GM18499 (cell line): ENCODE data around the gene CRABP2.

Experiments used
- ATAC-seq: cut with Tn5 transposase; IDR thresholded peaks from one replicate; pipeline ENCODE4 v1.9.1; 2021; ENCODE audit warnings: moderate number of reproducible peaks; ENCODE audit not compliant: insufficient read depth, unreplicated experiment

CRABP2 gene

GRCh38 chr1:156659988-156660751, 45.2 kb downstream of the CRABP2 start:
- no peak for ATAC-seq

GRCh38 chr1:156659661-156659987, 45.8 kb downstream of the CRABP2 start:
- ATAC-seq, result no peak

- ATAC-seq, result no peak
Observed at GRCh38 chr1:156658945-156659574, 46.3 kb downstream of the CRABP2 start.

GRCh38 chr1:156658496-156658895, 46.9 kb downstream of the CRABP2 start:
- no peak for ATAC-seq

- no peak for ATAC-seq
Observed at GRCh38 chr1:156657741-156658319, 47.6 kb downstream of the CRABP2 start.

- no peak for ATAC-seq
Observed at GRCh38 chr1:156656806-156657740, 48.3 kb downstream of the CRABP2 start.

GRCh38 chr1:156655904-156656516, 49.4 kb downstream of the CRABP2 start:
- no peak for ATAC-seq

- no peak for ATAC-seq
Observed at GRCh38 chr1:156655151-156655903, 50.1 kb downstream of the CRABP2 start.

- ATAC-seq, result no peak
Observed at GRCh38 chr1:156654700-156655099, 50.7 kb downstream of the CRABP2 start.

- no peak for ATAC-seq
Observed at GRCh38 chr1:156652992-156653355, 52.4 kb downstream of the CRABP2 start.

- ATAC-seq, result no peak
Observed at GRCh38 chr1:156652131-156652991, 53.0 kb downstream of the CRABP2 start.
